CD4-positive, CD25-positive, alpha-beta regulatory T cell (primary cell): Measurements from ENCODE around the gene NR2F2. TPM values are rescaled to one million over a fixed set of nuclear protein-coding genes. Genes with fewer than 3 reads are reported as not detected.
"Not testable (repeated sequence)": the region's sequence is repeated elsewhere in the genome, so short reads cannot be mapped to it uniquely, and the experiment has no call there.

Experiments
- ATAC-seq, 2 donors: fragments of 150-1000 bp; cut with Tn5 transposase; one replicate each; pipeline ENCODE4 v1.10.0; 2021; ENCODE audit warnings: low read depth in 2 of 2, moderate number of reproducible peaks in 2 of 2, moderate library complexity in 1 of 2
- DNase-seq, 3 donors: peaks; one replicate each; pipeline versions ENCODE4 v3.0.0 to v3.0.0-alpha.2; 2012 to 2022; ENCODE audit warnings: mixed read lengths in 1 of 3
- H3K27ac ChIP-seq: one replicate; pipeline ENCODE4 v1.7.0; 2013; ENCODE audit warnings: mild to moderate bottlenecking, low read length; ENCODE audit not compliant: insufficient read depth, poor library complexity, severe bottlenecking
- H3K27me3 ChIP-seq: one replicate; pipeline ENCODE4 v1.7.0; 2013; ENCODE audit warnings: low read length; ENCODE audit not compliant: control insufficient read depth, insufficient read depth
- H3K36me3 ChIP-seq: one replicate; pipeline ENCODE4 v1.7.0; 2013; ENCODE audit warnings: mild to moderate bottlenecking, low read length, moderate library complexity; ENCODE audit not compliant: control insufficient read depth, insufficient read depth
- H3K4me1 ChIP-seq: 2 replicates; pipeline ENCODE4 v1.7.0; 2013; ENCODE audit warnings: mild to moderate bottlenecking, low read length; ENCODE audit not compliant: insufficient read depth, control insufficient read depth, poor library complexity, severe bottlenecking
- H3K4me3 ChIP-seq: one replicate; pipeline ENCODE4 v1.7.0; 2013; ENCODE audit warnings: low read depth, mild to moderate bottlenecking, low read length, moderate library complexity
- H3K9me3 ChIP-seq, 2 experiments: 1 replicate in 1 of 2; 2 replicates in 1 of 2; pipeline ENCODE4 v1.7.0; 2013; ENCODE audit warnings: low read length in 2 of 2, mild to moderate bottlenecking in 1 of 2, moderate library complexity in 1 of 2; ENCODE audit not compliant: control insufficient read depth in 2 of 2
- H3K27ac Mint-ChIP-seq, 3 donors: one replicate each; pipeline ENCODE4 v1.8.0; 2020 to 2022; ENCODE audit warnings: mild to moderate bottlenecking in 3 of 3, mixed read lengths in 3 of 3, moderate library complexity in 2 of 3
- H3K27me3 Mint-ChIP-seq: one replicate; pipeline ENCODE4 v1.8.0; 2022; ENCODE audit warnings: mild to moderate bottlenecking, mixed read lengths
- H3K36me3 Mint-ChIP-seq: one replicate; pipeline ENCODE4 v1.8.0; 2020; ENCODE audit warnings: mixed read lengths
- H3K4me1 Mint-ChIP-seq, 4 donors: one replicate each; pipeline ENCODE4 v1.8.0; 2020 to 2022; ENCODE audit warnings: mixed read lengths in 4 of 4, mild to moderate bottlenecking in 1 of 4
- H3K4me3 Mint-ChIP-seq, 4 donors: one replicate each; pipeline ENCODE4 v1.8.0; 2020 to 2022; ENCODE audit warnings: mild to moderate bottlenecking in 4 of 4, mixed read lengths in 4 of 4, moderate library complexity in 3 of 4
- H3K9me3 Mint-ChIP-seq, 7 donors: one replicate each; pipeline ENCODE4 v1.8.0; 2020 to 2022; ENCODE audit warnings: mixed read lengths in 7 of 7, mild to moderate bottlenecking in 3 of 7, moderate library complexity in 2 of 7
- polyA plus RNA-seq, 4 donors: library from polyadenylated mRNA; unstranded; fragments of 300-500 nt; fragmentation: Illumina TruSeq; gene quantifications; one replicate each; pipeline ENCODE4 v1.2.3, GENCODE V29; 2021
- total RNA-seq: library from RNA; stranded (reverse); gene quantifications from one replicate; pipeline ENCODE4 v1.2.3, GENCODE V29; 2022

The NR2F2 gene
- total and polyA plus RNA-seq, 5 donors from 2014 or later = not detected

GRCh38 chr15:96374499-96374898, 44.0 kb downstream of the NR2F2 start:
- H3K4me3 ChIP-seq = no peak overlapping the region
- H3K4me1 Mint-ChIP-seq = no peaks in the 10 kb centered on the region
- ATAC-seq = no peak
- no peaks in the 10 kb centered on the region for H3K36me3 Mint-ChIP-seq
- H3K27ac ChIP-seq = no peak overlapping the region
- no peaks in the 10 kb centered on the region for H3K27me3 ChIP-seq
- peaks cover 17% of the 10 kb centered on the region for H3K27me3 Mint-ChIP-seq
- no peak overlapping the region for H3K4me3 Mint-ChIP-seq
- H3K9me3 Mint-ChIP-seq = peaks cover 0 to 11% (median 2%) of the 10 kb centered on the region in 7 donors
- peaks cover 0 to 1% of the 10 kb centered on the region in 2 experiments for H3K9me3 ChIP-seq
- H3K4me1 ChIP-seq = no peaks in the 10 kb centered on the region
- H3K36me3 ChIP-seq = no peaks in the 10 kb centered on the region
- H3K27ac Mint-ChIP-seq = no peak overlapping the region
- no peak for DNase-seq

- H3K9me3 ChIP-seq, H3K4me1 Mint-ChIP-seq, H3K27ac ChIP-seq, H3K36me3 Mint-ChIP-seq, H3K4me3 ChIP-seq, H3K27me3 Mint-ChIP-seq, H3K27me3 ChIP-seq, ATAC-seq, DNase-seq, H3K9me3 Mint-ChIP-seq, H3K27ac Mint-ChIP-seq, H3K36me3 ChIP-seq, H3K4me3 Mint-ChIP-seq, H3K4me1 ChIP-seq: not testable (repeated sequence)
Measured at GRCh38 chr15:96379592-96379991, 49.1 kb downstream of the NR2F2 start.

- H3K4me3 Mint-ChIP-seq = no peak overlapping the region
- H3K9me3 Mint-ChIP-seq = peaks cover 0 to 10% (median 2%) of the 10 kb centered on the region in 7 donors
- Histone ChIP-seq H3K4me1 (no peaks in the 10 kb centered on the region), H3K9me3 (peaks cover 0 to 2% of the 10 kb centered on the region in 2 experiments), H3K27me3 (no peaks in the 10 kb centered on the region), H3K36me3 (no peaks in the 10 kb centered on the region), H3K27ac (no peak overlapping the region), H3K4me3 (no peak overlapping the region)
- H3K4me1 Mint-ChIP-seq = no peaks in the 10 kb centered on the region
- H3K27ac Mint-ChIP-seq = no peak overlapping the region
- H3K27me3 Mint-ChIP-seq = no peaks in the 10 kb centered on the region
- DNase-seq = no peak
- H3K36me3 Mint-ChIP-seq = no peaks in the 10 kb centered on the region
- no peak for ATAC-seq
Measured at GRCh38 chr15:96381463-96381862, 51.0 kb downstream of the NR2F2 start.

GRCh38 chr15:96385195-96385594, 54.7 kb downstream of the NR2F2 start:
- Histone ChIP-seq H3K4me1 (no peaks in the 10 kb centered on the region), H3K27ac (no peak overlapping the region), H3K36me3 (no peaks in the 10 kb centered on the region), H3K9me3 (no peaks in the 10 kb centered on the region), H3K4me3 (no peak overlapping the region), H3K27me3 (no peaks in the 10 kb centered on the region)
- peaks cover 0 to 10% (median 5%) of the 10 kb centered on the region in 7 donors for H3K9me3 Mint-ChIP-seq
- no peaks in the 10 kb centered on the region for H3K4me1 Mint-ChIP-seq
- H3K4me3 Mint-ChIP-seq = no peak overlapping the region
- DNase-seq (no peak), ATAC-seq (no peak)
- no peaks in the 10 kb centered on the region for H3K36me3 Mint-ChIP-seq
- H3K27ac Mint-ChIP-seq = no peak overlapping the region
- no peaks in the 10 kb centered on the region for H3K27me3 Mint-ChIP-seq

GRCh38 chr15:96388673-96389072, 58.2 kb downstream of the NR2F2 start:
- Mint-ChIP-seq H3K27me3 (no peaks in the 10 kb centered on the region), H3K27ac (no peak overlapping the region), H3K36me3 (no peaks in the 10 kb centered on the region), H3K9me3 (peaks cover 0 to 11% (median 1%) of the 10 kb centered on the region in 7 donors), H3K4me3 (no peak overlapping the region), H3K4me1 (no peaks in the 10 kb centered on the region)
- Histone ChIP-seq H3K36me3 (no peaks in the 10 kb centered on the region), H3K9me3 (no peaks in the 10 kb centered on the region), H3K4me3 (no peak overlapping the region), H3K27ac (no peak overlapping the region), H3K27me3 (no peaks in the 10 kb centered on the region), H3K4me1 (no peaks in the 10 kb centered on the region)
- DNase-seq (no peak), ATAC-seq (no peak)
